ENCODE data around the gene B4GALNT4.
"Not testable (repeated sequence)": the region's sequence is repeated elsewhere in the genome, so short reads cannot be mapped to it uniquely, and the experiment has no call there.

The B4GALNT4 gene

DNA sequence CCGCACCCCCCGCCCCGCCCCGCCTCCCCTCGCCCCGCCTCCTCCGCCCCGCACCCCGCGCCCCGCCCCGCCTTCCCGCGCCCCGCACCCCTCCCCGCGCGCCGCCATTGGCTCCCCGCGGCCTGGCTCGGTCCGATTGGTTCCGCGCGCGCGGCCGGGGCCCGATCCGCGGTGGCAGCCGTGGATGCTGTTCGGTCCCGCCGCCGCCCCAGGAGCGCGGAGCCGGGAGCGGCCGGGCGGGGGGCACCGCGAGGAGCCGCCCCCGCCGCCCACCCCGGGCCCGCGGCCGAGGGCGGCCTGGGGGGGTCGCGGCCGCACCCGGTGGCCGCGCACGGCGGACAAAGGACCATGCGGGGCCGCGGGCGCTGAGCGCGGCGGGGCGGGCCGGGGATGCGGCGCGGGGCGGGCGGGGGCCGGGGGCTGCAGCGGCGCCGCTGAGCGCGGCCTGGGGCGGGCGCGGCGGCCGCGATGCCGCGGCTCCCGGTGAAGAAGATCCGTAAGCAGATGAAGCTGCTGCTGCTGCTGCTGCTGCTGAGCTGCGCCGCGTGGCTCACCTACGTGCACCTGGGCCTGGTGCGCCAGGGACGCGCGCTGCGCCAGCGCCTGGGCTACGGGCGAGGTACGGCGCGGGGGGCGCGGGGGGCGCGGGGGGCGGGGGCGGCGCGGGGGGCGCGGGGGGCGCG, at the start of gene B4GALNT4:
Gene B4GALNT4, plus strand, starts transcription at position 164 of the 683 bp plus-strand sequence. Its CDS starts 305 bp downstream, at position 469.
- Histone ChIP-seq H3K27ac (ENCODE audit: low read depth, low read length) (no peak within 1 kb of the TSS), H3K36me3 (ENCODE audit: control insufficient read depth in 1 of 2, insufficient read depth in 2 of 2, low read length in 2 of 2) (no peaks in the 10 kb centered on the region), H3K4me3 (ENCODE audit: low read depth in 1 of 2, low read length in 2 of 2) (no peak within 1 kb of the TSS), H3K27me3 (ENCODE audit: control insufficient read depth in 1 of 2, insufficient read depth in 2 of 2, low read length in 2 of 2) (peaks cover 40 to 47% of the 10 kb centered on the region in 2 donors), H3K9ac (ENCODE audit: low read depth in 1 of 2, low read length in 2 of 2) (no peak within 1 kb of the TSS), H3K4me1 (ENCODE audit: control insufficient read depth in 1 of 2, insufficient read depth in 2 of 2, low read length in 2 of 2) (peaks cover 0 to 6% of the 10 kb centered on the region in 2 donors), H3K9me3 (ENCODE audit: control insufficient read depth in 1 of 2, low read length in 2 of 2) (no peaks in the 10 kb centered on the region)

GRCh38 chr11:319888-320273, 49.4 kb upstream of the B4GALNT4 start:
- H3K4me1 ChIP-seq (ENCODE audit: control insufficient read depth in 1 of 2, insufficient read depth in 2 of 2, low read length in 2 of 2): peaks cover 19 to 29% of the 10 kb centered on the region in 2 donors
- H3K9me3 ChIP-seq (ENCODE audit: control insufficient read depth in 1 of 2, low read length in 2 of 2); H3K27me3 ChIP-seq (ENCODE audit: control insufficient read depth in 1 of 2, insufficient read depth in 2 of 2, low read length in 2 of 2); H3K36me3 ChIP-seq (ENCODE audit: control insufficient read depth in 1 of 2, insufficient read depth in 2 of 2, low read length in 2 of 2): not testable (repeated sequence)
- peak overlapping the region; percentile 52 for H3K27ac ChIP-seq (ENCODE audit: low read depth, low read length)
- H3K9ac ChIP-seq (ENCODE audit: low read depth in 1 of 2, low read length in 2 of 2): peak overlapping the region; percentile 68 to 72
- peak overlapping the region; percentile 48 to 83 for H3K4me3 ChIP-seq (ENCODE audit: low read depth in 1 of 2, low read length in 2 of 2)

DNA sequence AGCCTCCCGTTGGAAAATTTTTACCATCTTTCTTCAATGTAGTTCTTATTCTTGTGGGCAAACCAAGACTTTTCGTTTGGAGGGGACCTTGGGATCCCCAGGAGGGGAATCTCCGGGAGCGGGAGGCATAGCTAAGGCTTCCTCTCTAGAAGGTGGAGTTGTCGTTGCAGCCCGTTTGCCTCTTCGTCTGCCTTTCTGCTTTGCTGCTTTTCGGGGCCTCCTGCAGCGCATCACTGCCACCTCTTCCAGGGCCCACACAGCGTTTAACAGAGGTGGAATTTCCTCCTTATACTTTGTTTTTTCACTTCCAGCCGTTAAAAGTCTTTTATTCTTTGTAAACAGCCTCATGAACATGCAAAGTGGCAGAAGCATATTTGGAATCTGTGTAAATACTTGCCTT, 45.1 kb upstream of the B4GALNT4 start:
- Histone ChIP-seq H3K4me1 (ENCODE audit: control insufficient read depth in 1 of 2, insufficient read depth in 2 of 2, low read length in 2 of 2) (peaks cover 21 to 23% of the 10 kb centered on the region in 2 donors), H3K27ac (ENCODE audit: low read depth, low read length) (no peak overlapping the region), H3K27me3 (ENCODE audit: control insufficient read depth in 1 of 2, insufficient read depth in 2 of 2, low read length in 2 of 2) (no peaks in the 10 kb centered on the region), H3K36me3 (ENCODE audit: control insufficient read depth in 1 of 2, insufficient read depth in 2 of 2, low read length in 2 of 2) (no peaks in the 10 kb centered on the region), H3K9me3 (ENCODE audit: control insufficient read depth in 1 of 2, low read length in 2 of 2) (no peaks in the 10 kb centered on the region), H3K4me3 (ENCODE audit: low read depth in 1 of 2, low read length in 2 of 2) (no peak overlapping the region), H3K9ac (ENCODE audit: low read depth in 1 of 2, low read length in 2 of 2) (no peak overlapping the region)

DNA sequence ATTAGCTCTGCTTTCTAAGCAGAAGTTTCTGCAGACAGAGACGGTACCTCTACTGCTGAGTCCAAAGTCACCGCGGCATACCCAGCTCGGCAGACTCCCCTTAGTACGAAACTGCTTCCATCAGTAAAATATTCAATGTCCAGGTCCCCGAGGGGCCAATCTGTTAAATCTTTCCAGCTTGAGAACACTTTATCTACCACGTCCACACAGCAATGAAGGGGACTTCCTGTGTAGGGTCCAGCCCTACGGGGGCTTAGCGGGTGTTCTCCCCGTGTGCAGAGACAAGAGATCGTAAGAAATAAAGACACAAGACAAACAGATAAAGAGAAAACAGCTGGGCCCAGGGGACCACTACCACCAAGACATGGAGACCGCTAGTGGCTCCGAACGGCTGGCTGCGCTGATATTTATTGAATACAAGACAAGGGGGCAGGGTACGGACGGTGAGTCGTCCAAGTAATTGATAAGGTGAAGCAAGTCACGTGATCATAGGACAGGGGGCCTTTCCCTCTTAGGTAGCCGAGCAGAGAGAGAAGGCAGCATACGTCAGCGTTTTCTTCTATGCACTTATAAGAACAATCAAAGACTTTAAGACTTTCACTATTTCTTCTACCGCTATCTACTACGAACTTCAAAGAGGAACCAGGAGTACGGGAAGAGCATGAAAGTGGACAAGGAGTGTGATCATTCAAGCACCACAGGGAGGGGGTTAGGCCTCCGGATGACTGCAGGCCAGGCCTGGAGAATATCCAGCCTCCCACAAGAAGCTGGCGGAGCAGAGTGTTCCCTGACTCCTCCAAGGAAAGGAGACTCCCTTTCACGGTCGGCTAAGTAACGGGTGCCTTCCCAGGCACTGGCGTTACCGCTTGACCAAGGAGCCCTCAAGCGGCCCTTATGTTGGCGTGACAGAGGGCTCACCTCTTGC, 44.4 kb upstream of the B4GALNT4 start:
- H3K4me3 ChIP-seq (ENCODE audit: low read depth in 1 of 2, low read length in 2 of 2); H3K36me3 ChIP-seq (ENCODE audit: control insufficient read depth in 1 of 2, insufficient read depth in 2 of 2, low read length in 2 of 2); H3K27me3 ChIP-seq (ENCODE audit: control insufficient read depth in 1 of 2, insufficient read depth in 2 of 2, low read length in 2 of 2); H3K9ac ChIP-seq (ENCODE audit: low read depth in 1 of 2, low read length in 2 of 2); H3K9me3 ChIP-seq (ENCODE audit: control insufficient read depth in 1 of 2, low read length in 2 of 2): not testable (repeated sequence)
- H3K4me1 ChIP-seq (ENCODE audit: control insufficient read depth in 1 of 2, insufficient read depth in 2 of 2, low read length in 2 of 2): peaks cover 18 to 21% of the 10 kb centered on the region in 2 donors
- peak overlapping the region; percentile 20 for H3K27ac ChIP-seq (ENCODE audit: low read depth, low read length)

- H3K9ac ChIP-seq (ENCODE audit: low read depth in 1 of 2, low read length in 2 of 2): peak overlapping the region in 1 of 2 donors; percentile 38
Observed at GRCh38 chr11:325796-326591, 43.3 kb upstream of the B4GALNT4 start.

DNA sequence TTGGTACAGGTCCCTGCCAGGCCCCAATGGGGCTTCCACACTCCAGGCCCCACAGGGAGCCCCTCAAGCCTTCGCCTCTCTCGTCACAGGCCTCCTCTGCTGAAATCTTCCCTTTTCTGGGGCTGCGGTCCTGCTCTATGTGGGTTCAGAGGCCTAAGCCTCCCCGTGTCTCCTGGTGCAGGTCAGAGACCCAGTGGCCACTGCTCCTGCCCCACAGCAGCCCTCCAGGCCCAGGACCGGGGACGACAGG, 42.8 kb upstream of the B4GALNT4 start:
- Histone ChIP-seq H3K4me1 (ENCODE audit: control insufficient read depth in 1 of 2, insufficient read depth in 2 of 2, low read length in 2 of 2) (peaks cover 21 to 23% of the 10 kb centered on the region in 2 donors), H3K9ac (ENCODE audit: low read depth in 1 of 2, low read length in 2 of 2) (peak overlapping the region in 1 of 2 donors; percentile 38), H3K36me3 (ENCODE audit: control insufficient read depth in 1 of 2, insufficient read depth in 2 of 2, low read length in 2 of 2) (no peaks in the 10 kb centered on the region), H3K4me3 (ENCODE audit: low read depth in 1 of 2, low read length in 2 of 2) (no peak overlapping the region), H3K27ac (ENCODE audit: low read depth, low read length) (peak overlapping the region; percentile 75), H3K9me3 (ENCODE audit: control insufficient read depth in 1 of 2, low read length in 2 of 2) (no peaks in the 10 kb centered on the region), H3K27me3 (ENCODE audit: control insufficient read depth in 1 of 2, insufficient read depth in 2 of 2, low read length in 2 of 2) (no peaks in the 10 kb centered on the region)

More at GRCh38 chr11:325796-326591, 43.3 kb upstream of the B4GALNT4 start:
- Histone ChIP-seq H3K27me3 (ENCODE audit: control insufficient read depth in 1 of 2, insufficient read depth in 2 of 2, low read length in 2 of 2) (no peaks in the 10 kb centered on the region), H3K27ac (ENCODE audit: low read depth, low read length) (peak overlapping the region; percentile 75), H3K4me3 (ENCODE audit: low read depth in 1 of 2, low read length in 2 of 2) (no peak overlapping the region), H3K9me3 (ENCODE audit: control insufficient read depth in 1 of 2, low read length in 2 of 2) (no peaks in the 10 kb centered on the region), H3K36me3 (ENCODE audit: control insufficient read depth in 1 of 2, insufficient read depth in 2 of 2, low read length in 2 of 2) (no peaks in the 10 kb centered on the region), H3K4me1 (ENCODE audit: control insufficient read depth in 1 of 2, insufficient read depth in 2 of 2, low read length in 2 of 2) (peaks cover 18 to 21% of the 10 kb centered on the region in 2 donors)

DNA sequence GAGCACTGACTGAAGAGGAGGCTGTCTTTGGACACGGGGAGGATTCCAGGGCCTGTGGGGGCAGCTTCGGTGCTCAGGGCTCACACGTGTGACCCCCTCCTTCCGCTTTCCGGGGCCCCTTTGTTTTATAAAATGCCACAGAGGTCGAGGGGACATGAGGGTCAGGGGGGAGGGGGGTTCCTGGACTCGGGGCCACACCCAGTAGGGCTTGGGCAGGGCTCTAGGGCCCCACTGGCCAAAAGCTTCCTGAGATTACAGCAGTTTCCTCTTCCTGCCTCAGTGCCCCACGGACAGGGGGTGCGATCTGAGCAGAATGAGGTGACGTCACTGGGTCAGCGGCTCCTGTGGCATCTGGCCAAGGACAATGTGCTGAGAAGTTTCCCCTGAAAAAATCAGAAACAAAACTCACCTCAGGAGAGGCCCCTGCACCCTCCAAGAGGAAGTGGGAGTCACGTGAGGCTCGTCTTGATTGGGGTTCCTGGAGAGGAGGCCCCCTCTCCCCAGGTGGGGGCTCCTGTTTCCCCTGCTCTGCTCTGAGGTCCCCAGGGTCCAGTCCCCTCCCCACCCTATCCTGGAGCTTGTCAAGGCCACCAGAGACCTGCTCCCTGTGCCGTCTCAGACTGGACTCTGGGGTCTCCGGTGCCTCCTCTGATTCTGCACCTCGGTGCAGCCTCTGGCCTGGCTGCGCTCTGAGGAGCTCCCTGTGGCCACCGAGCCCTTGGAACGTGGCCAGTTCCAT, 42.3 kb upstream of the B4GALNT4 start:
- H3K9me3 ChIP-seq (ENCODE audit: control insufficient read depth in 1 of 2, low read length in 2 of 2): no peaks in the 10 kb centered on the region
- no peaks in the 10 kb centered on the region for H3K36me3 ChIP-seq (ENCODE audit: control insufficient read depth in 1 of 2, insufficient read depth in 2 of 2, low read length in 2 of 2)
- H3K27me3 ChIP-seq (ENCODE audit: control insufficient read depth in 1 of 2, insufficient read depth in 2 of 2, low read length in 2 of 2): no peaks in the 10 kb centered on the region
- peak overlapping the region; percentile 75 for H3K27ac ChIP-seq (ENCODE audit: low read depth, low read length)
- H3K9ac ChIP-seq (ENCODE audit: low read depth in 1 of 2, low read length in 2 of 2): peak overlapping the region in 1 of 2 donors; percentile 38
- H3K4me3 ChIP-seq (ENCODE audit: low read depth in 1 of 2, low read length in 2 of 2): no peak overlapping the region
- H3K4me1 ChIP-seq (ENCODE audit: control insufficient read depth in 1 of 2, insufficient read depth in 2 of 2, low read length in 2 of 2): peaks cover 21 to 23% of the 10 kb centered on the region in 2 donors

GRCh38 chr11:327581-327923, 41.7 kb upstream of the B4GALNT4 start:
- peak overlapping the region; percentile 73 for H3K27ac ChIP-seq (ENCODE audit: low read depth, low read length)
- no peaks in the 10 kb centered on the region for H3K27me3 ChIP-seq (ENCODE audit: control insufficient read depth in 1 of 2, insufficient read depth in 2 of 2, low read length in 2 of 2)
- peaks cover 21 to 23% of the 10 kb centered on the region in 2 donors for H3K4me1 ChIP-seq (ENCODE audit: control insufficient read depth in 1 of 2, insufficient read depth in 2 of 2, low read length in 2 of 2)
- peak overlapping the region in 1 of 2 donors; percentile 38 for H3K9ac ChIP-seq (ENCODE audit: low read depth in 1 of 2, low read length in 2 of 2)
- no peaks in the 10 kb centered on the region for H3K36me3 ChIP-seq (ENCODE audit: control insufficient read depth in 1 of 2, insufficient read depth in 2 of 2, low read length in 2 of 2)
- H3K9me3 ChIP-seq (ENCODE audit: control insufficient read depth in 1 of 2, low read length in 2 of 2): no peaks in the 10 kb centered on the region
- H3K4me3 ChIP-seq (ENCODE audit: low read depth in 1 of 2, low read length in 2 of 2): no peak overlapping the region

GRCh38 chr11:328012-328411, 41.3 kb upstream of the B4GALNT4 start:
- H3K9ac ChIP-seq (ENCODE audit: low read depth in 1 of 2, low read length in 2 of 2): no peak overlapping the region
- H3K4me1 ChIP-seq (ENCODE audit: control insufficient read depth in 1 of 2, insufficient read depth in 2 of 2, low read length in 2 of 2): peaks cover 21 to 23% of the 10 kb centered on the region in 2 donors
- H3K27me3 ChIP-seq (ENCODE audit: control insufficient read depth in 1 of 2, insufficient read depth in 2 of 2, low read length in 2 of 2): no peaks in the 10 kb centered on the region
- H3K36me3 ChIP-seq (ENCODE audit: control insufficient read depth in 1 of 2, insufficient read depth in 2 of 2, low read length in 2 of 2): no peaks in the 10 kb centered on the region
- no peak overlapping the region for H3K27ac ChIP-seq (ENCODE audit: low read depth, low read length)
- H3K9me3 ChIP-seq (ENCODE audit: control insufficient read depth in 1 of 2, low read length in 2 of 2): no peaks in the 10 kb centered on the region
- no peak overlapping the region for H3K4me3 ChIP-seq (ENCODE audit: low read depth in 1 of 2, low read length in 2 of 2)

All from duodenal mucosa (tissue), 2 donors.